GM21423 (cell line): ENCODE measurements around the gene ZCWPW1.
A peak's percentile ranks its signal among the peaks of the same experiment; 100 is the strongest.

Source experiments
- ATAC-seq: cut with Tn5 transposase; IDR thresholded peaks from one replicate; pipeline ENCODE4 v1.9.1; 2021; ENCODE audit warnings: mild to moderate bottlenecking, moderate library complexity; ENCODE audit not compliant: unreplicated experiment

Gene ZCWPW1, protein sequence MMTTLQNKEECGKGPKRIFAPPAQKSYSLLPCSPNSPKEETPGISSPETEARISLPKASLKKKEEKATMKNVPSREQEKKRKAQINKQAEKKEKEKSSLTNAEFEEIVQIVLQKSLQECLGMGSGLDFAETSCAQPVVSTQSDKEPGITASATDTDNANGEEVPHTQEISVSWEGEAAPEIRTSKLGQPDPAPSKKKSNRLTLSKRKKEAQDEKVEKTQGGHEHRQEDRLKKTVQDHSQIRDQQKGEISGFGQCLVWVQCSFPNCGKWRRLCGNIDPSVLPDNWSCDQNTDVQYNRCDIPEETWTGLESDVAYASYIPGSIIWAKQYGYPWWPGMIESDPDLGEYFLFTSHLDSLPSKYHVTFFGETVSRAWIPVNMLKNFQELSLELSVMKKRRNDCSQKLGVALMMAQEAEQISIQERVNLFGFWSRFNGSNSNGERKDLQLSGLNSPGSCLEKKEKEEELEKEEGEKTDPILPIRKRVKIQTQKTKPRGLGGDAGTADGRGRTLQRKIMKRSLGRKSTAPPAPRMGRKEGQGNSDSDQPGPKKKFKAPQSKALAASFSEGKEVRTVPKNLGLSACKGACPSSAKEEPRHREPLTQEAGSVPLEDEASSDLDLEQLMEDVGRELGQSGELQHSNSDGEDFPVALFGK

DNA sequence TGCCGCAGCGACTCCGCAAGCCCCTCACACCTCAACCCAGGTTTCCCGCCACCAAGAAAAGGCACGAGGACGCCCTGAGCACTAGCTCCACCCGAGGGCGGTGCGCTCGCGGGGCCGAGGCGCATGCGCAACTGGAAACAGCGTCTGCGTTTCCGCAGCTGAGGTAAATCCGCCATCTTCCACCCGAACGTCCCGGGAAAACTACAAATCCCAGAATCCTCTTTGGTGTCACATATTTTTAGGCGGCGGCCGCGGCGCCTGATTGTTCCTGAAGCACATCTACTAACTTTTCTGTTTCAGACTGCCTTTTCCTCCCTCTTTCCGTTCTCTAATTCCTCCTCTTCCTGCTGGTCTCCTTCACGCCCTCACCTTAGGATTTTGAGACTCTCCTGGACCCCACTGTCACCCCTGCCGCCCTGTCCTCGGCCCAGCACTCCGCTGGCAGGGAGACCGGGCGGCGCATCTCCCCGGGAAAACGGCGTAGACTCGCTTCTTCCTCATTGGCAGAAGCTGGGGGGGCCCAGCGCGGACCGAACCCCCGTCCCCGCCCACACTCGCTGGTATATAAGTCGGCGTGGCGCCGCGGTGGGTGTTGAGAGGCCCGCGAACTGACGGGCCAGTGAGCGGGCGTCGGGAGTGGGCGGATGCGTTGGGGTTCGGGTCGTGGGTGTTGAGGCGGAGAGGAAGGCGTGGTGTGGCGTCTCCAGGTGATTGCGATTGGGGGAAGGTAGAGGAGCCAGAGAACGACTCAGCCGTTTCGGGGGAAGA lies at the start of gene ZCWPW1:
Gene ZCWPW1 (minus strand): TSS at position 505 of the 768 bp plus-strand sequence. CDS start 8,054 bp downstream, outside the sequence.
- peak; percentile 40 for ATAC-seq

DNA sequence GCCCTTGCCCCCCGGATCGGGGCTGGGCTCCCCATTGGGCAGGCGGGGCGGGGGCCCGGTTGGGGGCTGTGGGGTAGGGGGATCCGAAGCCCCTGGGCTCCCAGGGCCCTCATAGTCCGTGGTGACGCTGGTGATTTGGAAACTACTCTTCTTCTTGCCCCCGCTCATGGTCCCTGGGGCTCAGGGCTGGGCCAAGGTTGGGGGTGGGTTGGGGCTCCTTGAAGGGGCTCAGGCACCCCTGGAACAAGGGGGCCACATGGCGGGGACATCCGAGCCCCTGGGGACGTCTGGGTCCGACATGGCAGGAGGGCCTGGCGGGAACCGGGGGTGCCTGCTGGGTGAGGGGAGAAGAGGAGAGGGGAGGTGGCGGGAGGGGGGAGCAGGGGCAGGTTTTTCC lies 49.4 kb upstream of the ZCWPW1 start:
- ATAC-seq: no peak

DNA sequence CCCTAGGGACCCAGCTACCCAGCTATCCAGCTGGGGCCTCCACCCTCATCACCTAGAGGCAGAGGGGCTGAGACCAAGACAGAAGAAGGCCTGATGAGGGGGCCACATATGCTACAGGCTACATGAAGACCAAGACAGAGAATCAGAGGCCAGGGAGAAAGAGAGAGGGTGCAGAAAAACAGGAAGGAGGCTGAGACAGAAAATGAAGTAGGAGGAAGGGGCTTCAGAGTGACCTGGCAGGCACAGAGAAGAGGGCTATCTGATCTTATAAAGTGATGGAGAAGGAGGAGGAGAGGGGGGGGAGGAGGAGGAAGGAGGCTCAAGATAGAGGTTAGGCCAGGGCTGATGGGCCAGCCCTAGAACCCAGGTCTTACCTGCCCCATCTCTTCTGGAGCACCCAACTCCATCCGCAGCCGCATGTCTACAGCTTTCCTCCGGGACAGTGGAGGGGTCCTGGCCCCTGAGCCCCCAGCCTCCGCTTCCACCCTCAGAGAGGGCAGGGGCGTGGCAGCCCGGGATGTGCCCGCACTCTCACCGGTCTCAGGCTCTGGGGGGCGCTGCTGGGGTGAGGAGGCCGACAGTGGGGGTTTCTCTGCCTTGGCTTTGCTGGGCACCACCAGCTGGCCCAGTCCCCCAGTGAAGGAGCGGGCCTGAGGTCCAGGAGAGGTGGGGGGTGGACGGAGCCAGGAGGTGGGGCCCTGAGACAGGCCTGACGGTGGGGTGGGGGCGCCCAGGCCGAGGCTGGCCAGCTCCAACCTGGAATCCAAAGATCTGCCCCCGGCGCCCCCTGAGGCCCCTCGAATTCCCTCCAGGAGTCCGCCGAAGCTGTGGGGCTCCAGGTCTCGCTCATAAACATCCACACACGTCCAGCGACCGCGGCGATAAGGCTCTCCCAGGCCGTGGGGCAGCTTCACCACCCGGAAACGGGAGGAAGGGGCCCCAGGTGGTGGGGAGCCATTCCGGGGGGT lies 48.7 kb upstream of the ZCWPW1 start:
- no peak for ATAC-seq

DNA sequence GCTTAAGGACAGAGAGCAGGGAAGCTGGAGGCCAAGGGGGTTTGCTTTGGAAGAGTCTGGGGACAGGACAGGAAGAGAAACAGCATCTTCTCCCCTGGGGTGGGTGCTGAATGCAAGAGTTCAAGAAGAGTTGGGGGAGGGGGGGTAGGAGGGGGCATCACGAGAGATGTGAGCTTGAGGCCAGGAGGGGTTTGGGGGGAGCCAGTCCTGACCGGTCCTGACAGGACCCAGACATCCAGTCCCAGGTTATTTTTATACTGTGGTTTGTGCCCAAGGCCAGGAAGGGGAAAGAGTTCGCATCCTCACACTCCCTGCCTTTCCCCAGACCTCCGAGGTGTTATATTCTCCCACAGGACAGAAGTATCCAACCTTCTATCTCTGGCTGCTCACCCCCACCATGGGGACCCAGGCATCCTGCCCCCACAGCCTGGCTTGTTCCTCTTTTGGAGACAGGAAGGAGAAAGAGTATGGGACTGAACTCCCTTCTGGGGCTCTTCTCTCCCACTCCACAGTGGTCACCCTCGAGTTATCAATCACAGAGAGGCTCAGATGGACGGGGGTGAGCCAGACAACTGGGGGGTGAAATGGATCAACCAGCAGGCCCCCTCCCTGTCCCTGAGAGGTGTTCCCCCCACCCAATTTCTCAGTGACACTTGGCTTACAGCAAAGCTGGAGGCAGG lies 47.7 kb upstream of the ZCWPW1 start:
- ATAC-seq: no peak

DNA sequence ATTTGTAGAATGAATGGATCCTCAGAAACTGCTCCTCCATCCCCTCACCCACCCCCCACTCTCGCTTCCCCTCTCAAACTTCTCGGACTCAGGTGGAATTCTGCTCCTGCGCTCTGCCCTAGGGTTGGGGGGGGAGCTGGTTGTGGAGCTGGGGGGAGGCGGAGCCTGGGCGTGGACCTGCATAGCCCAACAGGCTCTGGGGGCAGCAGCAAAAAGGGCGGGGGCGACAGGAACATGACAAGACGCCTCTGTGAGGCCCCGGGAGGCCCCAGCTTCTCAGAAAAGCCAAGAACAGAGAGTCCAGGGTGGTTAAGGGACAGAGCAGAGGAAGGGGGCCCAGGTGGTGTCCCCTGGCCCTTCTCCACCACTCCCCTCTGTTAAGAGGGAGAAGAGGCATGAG lies 47.0 kb upstream of the ZCWPW1 start:
- no peak for ATAC-seq

DNA sequence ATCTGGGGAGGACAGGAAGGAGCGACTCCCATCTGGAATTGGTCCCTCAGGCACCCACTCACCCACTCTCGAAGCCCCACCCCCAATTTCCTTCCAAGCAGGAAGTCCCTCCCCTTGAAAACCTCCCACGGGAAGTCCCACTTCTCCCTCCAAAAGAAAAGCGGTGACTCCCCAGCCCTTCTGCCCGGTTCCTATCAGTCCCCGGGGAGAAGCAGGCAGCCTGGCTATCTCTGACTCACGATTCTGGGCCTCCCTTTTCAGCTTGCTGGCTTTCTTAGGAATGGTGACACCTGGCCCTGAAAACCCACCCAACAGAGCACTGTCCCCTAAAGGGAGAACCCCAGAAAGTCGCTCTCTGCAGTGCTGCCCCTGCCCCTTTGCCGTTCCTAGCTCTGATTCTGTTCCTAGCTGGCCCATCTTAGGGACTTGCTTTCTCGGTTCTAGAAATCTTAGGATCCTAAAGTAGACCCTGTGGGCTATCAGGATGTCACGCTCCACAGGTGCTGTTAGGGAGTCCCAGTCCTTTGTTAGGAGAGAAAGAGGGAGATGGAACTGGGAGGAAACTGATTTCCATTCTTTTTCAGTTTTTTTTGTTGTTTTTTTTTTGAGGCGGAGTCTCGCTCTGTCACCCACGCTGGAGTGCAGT lies 44.5 kb upstream of the ZCWPW1 start:
- no peak for ATAC-seq

DNA sequence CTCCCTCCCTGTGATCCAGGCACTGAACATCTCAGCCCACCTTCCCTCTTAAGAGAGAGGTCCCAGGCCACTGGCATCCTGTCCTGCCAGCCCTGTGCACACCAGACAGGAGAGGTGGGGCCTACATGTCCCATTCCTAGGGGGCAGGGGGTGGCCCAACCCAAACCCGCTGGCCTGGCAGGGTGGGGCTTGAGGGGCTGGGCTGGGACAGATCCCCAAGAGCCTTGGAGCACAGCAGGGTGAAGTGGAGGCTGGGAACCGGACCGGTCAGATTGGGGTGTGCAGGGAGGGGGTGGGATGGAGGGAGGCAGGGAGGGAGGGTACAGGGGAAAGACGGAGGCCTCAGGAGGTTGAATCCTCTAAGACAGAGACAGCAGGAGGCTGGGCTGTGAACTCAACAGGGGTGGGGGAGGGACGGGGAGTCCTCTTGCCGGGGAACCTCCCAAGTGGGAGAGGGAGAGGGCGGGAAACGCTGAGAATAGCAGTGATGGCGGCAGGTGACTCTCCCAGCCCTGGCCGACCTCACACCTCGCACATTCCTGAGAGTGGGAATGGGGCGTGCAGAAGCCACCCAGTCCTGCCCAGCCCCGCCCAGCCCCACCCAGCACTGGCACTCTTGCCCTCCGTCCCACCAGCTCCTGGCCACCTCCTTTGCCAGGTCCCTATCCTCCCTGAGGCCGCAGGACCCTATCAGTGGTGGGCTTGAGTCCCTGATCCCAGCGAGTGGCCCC lies 43.8 kb upstream of the ZCWPW1 start:
- ATAC-seq: no peak

DNA sequence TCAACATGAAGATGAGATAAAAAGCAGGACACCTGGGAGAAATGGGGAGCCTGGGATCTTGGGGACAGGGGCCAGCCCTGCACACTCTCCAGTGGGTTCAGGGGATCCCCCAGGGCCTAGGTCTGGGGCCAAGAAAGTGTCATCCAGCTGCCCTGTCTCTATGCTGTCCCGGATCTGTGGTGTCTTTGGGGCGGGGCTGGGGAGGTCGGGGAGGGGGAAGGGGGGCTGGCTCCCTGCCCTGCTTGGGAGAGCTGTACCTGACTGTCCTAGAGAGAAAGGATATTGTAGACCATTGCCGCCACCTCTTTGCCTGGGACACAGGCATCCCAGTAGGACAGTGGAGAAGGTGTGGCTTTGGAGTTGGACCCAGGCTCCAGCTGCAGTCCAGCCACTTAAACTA lies 42.5 kb upstream of the ZCWPW1 start:
- no peak for ATAC-seq

DNA sequence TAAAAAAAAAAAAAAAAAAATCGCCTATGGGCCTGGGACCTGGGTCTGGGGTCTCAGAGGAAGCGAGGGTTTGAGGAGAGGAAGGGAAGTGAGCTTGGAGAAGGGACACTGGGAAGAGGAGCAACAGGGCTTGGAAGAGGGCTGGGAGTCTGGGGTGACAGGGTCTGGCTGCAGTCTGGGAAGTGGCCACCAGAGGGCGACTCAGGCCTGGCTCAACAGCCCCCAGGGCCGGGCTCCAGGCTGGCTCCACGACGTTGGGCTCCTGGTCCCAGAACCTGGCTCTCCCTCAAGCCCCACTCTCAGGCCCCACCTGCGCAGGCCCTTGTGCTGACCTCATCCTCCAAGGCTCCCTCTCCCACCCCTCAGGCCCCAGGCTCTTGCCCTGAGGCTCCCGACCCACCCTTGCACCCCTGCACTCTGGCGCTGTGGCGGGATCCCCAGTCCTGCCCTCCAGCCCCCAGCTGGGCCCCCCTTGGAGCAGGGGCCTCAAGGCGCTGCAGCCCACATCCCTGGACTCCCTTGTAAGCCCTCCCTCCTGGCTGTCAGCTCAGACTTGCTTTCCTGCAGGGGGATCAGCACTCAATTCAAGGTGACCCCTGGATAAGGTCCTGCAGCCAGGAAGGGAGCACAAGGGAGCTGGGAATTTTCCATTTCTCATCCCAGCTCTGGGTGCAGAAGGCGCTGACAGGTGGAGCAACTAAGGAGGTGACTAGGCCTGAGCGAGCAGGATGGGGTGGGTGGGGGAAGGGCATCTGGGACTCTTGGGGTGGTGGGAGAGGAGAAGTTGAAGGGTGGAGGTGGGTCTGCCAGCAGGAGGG lies 40.9 kb upstream of the ZCWPW1 start:
- ATAC-seq: no peak

DNA sequence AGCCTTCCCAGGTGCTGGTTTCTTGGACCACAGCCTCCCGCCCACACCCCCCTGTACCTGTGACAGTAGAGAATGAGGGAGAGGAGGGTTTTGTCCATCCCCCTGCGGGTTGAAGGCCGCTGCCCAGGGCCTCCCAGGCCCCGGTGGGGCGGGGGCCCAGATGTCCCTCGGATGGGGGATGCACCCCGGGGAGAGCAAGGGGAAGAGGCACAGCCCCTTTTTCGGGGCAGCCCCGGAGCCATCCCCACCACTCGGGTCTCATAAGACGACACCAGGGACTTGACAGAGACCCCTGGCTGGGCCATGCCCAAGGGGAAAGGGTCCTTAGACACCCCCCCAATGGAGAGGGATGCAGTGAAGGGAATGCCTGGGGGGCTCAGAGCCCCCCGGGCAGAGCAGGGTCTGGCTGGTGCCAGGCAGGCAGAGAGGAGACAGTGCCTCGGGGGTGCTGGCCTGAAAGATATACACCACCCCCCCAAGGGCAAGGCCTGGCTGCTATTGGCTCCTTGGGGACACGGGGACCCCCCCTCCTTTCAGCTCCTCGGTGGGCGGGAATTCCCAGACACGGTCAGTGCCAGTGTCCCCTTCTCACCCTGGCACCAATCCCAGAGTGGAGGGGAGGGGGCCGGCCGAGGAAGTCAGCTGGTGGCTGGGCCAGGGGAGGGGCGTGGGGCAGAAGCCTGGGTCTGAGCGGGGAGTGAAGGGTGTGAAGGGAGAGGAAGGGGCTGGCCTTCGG lies 39.3 kb upstream of the ZCWPW1 start:
- ATAC-seq: no peak

DNA sequence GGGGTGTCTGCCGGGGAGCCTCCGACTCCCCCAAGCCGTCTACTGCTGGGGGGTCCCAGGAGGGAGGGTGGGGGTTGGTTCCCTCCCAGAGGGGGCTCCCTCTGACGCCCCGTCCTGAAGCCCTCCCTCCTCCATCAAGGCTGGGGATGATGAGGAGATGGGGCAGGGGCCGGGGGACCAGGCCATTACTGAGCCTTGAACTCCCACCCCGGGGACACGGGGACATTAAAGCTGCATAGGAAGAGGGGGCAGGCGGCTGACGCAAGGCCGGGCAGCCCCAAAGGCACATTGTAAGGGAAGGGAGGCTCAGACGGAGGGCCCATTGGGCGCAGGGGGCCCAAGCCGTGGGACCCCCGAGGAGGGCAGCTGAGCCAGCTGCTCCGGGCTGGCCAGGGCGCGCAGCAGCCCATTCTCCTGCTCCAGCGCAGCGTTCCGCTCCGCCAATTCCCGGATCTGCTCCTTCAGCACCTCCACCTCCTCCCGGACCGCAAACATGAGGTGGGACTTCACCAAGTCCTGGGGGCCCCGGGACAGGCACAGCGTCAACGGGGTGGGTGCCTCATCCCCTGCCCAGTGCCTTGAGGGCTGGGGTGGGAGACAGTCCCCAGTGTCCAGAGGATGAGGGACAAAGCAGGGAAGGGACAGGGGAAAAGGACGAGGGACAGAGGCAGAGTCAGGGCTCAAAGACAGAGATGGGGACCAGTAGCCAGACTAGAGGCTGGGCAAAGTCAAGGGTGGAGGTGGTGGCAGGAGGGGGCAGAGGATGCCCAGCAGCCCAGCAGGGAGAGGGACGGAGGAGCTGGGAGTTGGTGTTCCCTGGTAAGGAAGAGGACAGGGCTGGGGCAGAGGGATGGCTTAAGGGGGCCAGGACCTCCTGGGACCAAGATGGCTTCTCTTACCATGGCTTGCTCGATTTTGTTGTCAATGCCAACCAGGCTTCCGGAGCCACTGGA lies 38.4 kb upstream of the ZCWPW1 start:
- ATAC-seq: no peak

DNA sequence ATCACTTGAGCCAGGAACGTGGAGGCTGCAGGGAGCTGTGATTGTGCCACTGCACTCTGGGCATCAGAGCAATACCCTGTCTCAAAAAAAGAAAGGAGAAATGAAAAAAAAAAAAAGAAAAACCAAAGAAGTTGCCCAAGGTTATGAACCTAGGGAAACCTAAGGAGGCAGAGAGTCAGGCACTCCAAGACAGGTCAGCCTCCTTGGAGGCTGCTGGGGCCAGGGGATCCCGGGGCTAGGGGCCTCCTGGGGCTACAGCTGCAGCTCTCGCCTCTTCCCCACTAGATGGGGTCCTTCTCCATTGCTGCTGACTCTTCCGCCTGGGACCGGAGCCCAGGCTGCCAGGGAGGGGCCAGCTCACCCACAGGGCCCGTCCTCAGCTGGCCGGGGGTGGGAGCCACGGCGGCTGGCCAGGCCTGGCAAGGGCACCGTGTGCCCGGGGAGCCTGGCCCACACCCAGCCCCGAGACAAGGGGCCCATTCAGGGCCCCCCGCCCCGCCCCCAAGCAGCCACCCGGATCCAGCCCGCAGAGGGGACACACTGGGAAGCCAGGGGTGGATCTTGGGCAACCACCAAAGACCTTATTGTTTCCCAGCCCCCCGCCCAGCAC lies 37.3 kb upstream of the ZCWPW1 start:
- no peak for ATAC-seq

DNA sequence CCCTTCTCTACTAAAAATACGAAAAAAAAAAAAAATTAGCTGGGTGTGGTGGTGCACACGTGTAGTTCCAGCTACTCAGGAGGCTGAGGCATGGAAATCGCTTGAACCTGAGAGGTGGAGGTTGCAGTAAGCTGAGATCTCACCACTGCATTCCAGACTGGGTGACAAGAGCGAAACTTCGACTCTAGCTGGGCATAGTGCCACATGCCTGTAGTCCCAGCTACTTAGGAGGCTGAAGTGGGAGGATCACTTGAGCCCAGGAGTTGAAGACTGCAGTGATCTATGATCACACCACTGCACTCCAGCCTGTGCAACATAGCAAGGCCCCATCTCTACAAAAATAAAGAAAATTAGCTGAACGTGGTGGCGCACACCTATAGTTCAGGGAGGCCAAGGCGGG lies 36.8 kb upstream of the ZCWPW1 start:
- ATAC-seq: no peak

DNA sequence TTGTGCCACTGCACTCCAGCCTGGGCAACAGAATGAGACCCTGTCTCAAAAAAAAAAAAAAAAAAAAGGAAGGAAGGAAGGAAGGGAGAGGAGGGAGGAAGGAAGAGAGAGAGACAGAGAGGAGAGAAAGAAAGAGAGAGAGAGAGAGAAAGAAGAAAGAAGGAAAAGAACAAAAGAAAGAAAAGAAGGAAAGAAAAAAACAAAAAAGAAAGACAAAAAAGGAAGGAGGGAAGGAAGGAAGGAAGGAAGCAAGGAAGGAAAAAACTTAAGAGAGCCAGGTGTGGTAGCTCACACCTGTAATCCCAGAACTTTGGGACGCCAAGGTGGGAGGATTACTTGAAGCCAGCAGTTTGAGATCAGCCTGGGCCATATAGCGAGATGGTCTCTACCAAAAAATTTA lies 36.3 kb upstream of the ZCWPW1 start:
- ATAC-seq: no peak

DNA sequence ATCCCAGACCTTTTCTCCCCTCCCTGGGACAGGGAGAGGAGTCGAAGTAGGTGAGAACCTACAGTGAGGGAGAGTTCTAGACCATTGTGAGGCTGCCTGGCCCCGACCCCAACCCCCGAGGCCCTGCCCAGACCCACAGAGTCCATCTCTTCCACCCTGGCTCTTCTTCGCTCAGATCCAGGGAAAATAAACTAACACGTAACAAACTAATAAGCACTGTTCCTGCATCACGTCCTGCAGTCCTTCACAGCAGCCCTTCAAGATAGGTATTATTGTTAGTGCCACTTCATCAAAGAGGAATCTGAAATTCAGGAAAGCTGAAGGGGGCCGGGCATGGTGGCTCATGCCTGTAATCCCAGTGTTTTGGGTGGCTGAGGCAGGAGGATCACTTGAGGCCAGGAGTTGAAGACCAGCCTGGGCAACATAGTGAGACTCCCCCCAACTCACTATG lies 35.7 kb upstream of the ZCWPW1 start, which contains the start of gene SPACDR:
Gene SPACDR (minus strand): TSS at position 51 of the 451 bp plus-strand sequence. CDS start 235 bp downstream, outside the sequence.
- ATAC-seq: no peak

DNA sequence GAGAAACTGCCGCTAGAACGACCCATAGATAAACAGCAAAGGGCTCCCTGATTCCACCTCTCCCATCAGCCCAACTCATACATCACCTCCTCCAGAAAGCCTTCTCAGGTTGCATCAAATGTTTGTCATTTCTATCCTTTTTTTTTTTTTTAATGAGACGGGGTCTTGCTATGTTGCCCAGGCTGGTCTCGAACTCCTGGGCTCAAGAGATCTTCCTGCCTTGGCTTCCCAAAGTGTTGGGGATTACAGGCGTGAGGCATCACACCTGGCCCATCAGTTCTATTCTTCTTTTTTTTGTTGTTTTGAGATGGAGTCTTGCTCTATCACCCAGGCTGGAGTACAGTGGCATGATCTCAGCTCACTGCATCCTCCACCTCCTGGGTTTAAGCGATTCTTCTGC lies 28.5 kb upstream of the ZCWPW1 start:
- no peak for ATAC-seq
